Activated CD8-positive, alpha-beta memory T cell treated with anti-CD3 and anti-CD28 coated beads, Interleukin-2, amount 10 ng/mL, durations not matched to agents 7 days and 5 days (primary cell): ENCODE data around the gene TMEM222. TPM values are rescaled to one million over a fixed set of nuclear protein-coding genes. Genes with fewer than 3 reads are reported as not detected.

Experiments
- ATAC-seq: fragments of 150-1000 bp; cut with Tn5 transposase; one replicate; pipeline ENCODE4 v1.10.0; 2021; ENCODE audit warnings: moderate library complexity
- CTCF ChIA-PET: fragments of 350-600 bp; sonication (Branson Sonifier 250); formaldehyde crosslinking; loops from one replicate; lab custom pipeline; 2021; ENCODE audit warnings: antibody characterized with exemption; lab: Charles Lee
- DNase-seq: peaks from one replicate; pipeline ENCODE4 v3.0.0-alpha.2; 2020
- H3K27ac Mint-ChIP-seq: one replicate; pipeline ENCODE4 v1.8.0; 2021; ENCODE audit warnings: mild to moderate bottlenecking, mixed read lengths
- H3K27me3 Mint-ChIP-seq: one replicate; pipeline ENCODE4 v1.8.0; 2021; ENCODE audit warnings: mixed read lengths
- H3K36me3 Mint-ChIP-seq: one replicate; pipeline ENCODE4 v1.8.0; 2021; ENCODE audit warnings: mild to moderate bottlenecking, mixed read lengths
- H3K4me1 Mint-ChIP-seq: one replicate; pipeline ENCODE4 v1.8.0; 2021; ENCODE audit warnings: mixed read lengths
- H3K4me3 Mint-ChIP-seq: one replicate; pipeline ENCODE4 v1.8.0; 2021; ENCODE audit warnings: mild to moderate bottlenecking, moderate library complexity, mixed read lengths
- H3K9me3 Mint-ChIP-seq: one replicate; pipeline ENCODE4 v1.8.0; 2022; ENCODE audit warnings: low read depth, mixed read lengths
- total RNA-seq, 2 experiments: library from RNA; stranded (reverse); gene quantifications; one replicate each; pipeline ENCODE4 v1.2.3, GENCODE V29; 2021

TMEM222 gene
- total RNA-seq, 2 experiments from 2014 or later, result 31.0 to 44.2 TPM

- H3K36me3 Mint-ChIP-seq, result no peaks in the 10 kb centered on the region
- ATAC-seq (peak; percentile 58), DNase-seq (peak; percentile 59)
- H3K4me3 Mint-ChIP-seq, result peak within 1 kb of the TSS; percentile 78
- H3K4me1 Mint-ChIP-seq, result peaks cover 26% of the 10 kb centered on the region
- H3K27ac Mint-ChIP-seq, result peak within 1 kb of the TSS; percentile 74
- CTCF ChIA-PET, result interaction anchor here (0.5 to 9.1 kb wide), 31 partner anchors 10 to 557 kb away, joined by 3 to 127 read pairs (median 4); partner anchors contain the start of genes GPR3 and SYTL1
- H3K9me3 Mint-ChIP-seq, result no peaks in the 10 kb centered on the region
- H3K27me3 Mint-ChIP-seq, result peaks cover 7% of the 10 kb centered on the region
Measured at GRCh38 chr1:27366411-27367159, 44.6 kb downstream of the TMEM222 start, which contains the start of gene MAP3K6. TSS of gene MAP3K6 (minus strand) at chr1:27366961. CDS start at chr1:27366597, 364 bp downstream.

GRCh38 chr1:27367160-27367650 lies 45.2 kb downstream of the TMEM222 start:
- Mint-ChIP-seq H3K4me1 (peaks cover 26% of the 10 kb centered on the region), H3K27me3 (peaks cover 7% of the 10 kb centered on the region), H3K4me3 (peak overlapping the region; percentile 48), H3K36me3 (no peaks in the 10 kb centered on the region), H3K27ac (peak overlapping the region; percentile 15), H3K9me3 (no peaks in the 10 kb centered on the region)
- DNase-seq, result no peak
- ATAC-seq, result no peak
- CTCF ChIA-PET, result interaction anchor here (0.5 to 9.1 kb wide), 20 partner anchors 10 to 323 kb away, joined by 3 to 127 read pairs (median 6); partner anchors contain the start of genes GPR3 and SYTL1

- H3K27ac Mint-ChIP-seq, result no peak overlapping the region
- no peak for DNase-seq
- ATAC-seq, result no peak
Measured at GRCh38 chr1:27368869-27369582, 47.1 kb downstream of the TMEM222 start.

GRCh38 chr1:27372022-27372807 lies 50.3 kb downstream of the TMEM222 start:
- Mint-ChIP-seq H3K4me1 (peaks cover 14% of the 10 kb centered on the region), H3K27me3 (peaks cover 4% of the 10 kb centered on the region), H3K36me3 (no peaks in the 10 kb centered on the region), H3K4me3 (no peak overlapping the region), H3K9me3 (no peaks in the 10 kb centered on the region), H3K27ac (no peak overlapping the region)
- ATAC-seq (no peak), DNase-seq (no peak)
- CTCF ChIA-PET, result interaction anchor here (1.1 to 9.1 kb wide), 4 partner anchors 10 to 62 kb away, joined by 3 to 127 read pairs (median 4); no protein-coding TSS in a partner anchor

More at GRCh38 chr1:27368869-27369582, 47.1 kb downstream of the TMEM222 start:
- Mint-ChIP-seq H3K27me3 (peaks cover 7% of the 10 kb centered on the region), H3K36me3 (no peaks in the 10 kb centered on the region), H3K4me3 (no peak overlapping the region), H3K9me3 (no peaks in the 10 kb centered on the region), H3K4me1 (peaks cover 26% of the 10 kb centered on the region)
- CTCF ChIA-PET, result interaction anchor here (0.6 to 9.1 kb wide), 5 partner anchors 12 to 72 kb away, joined by 3 to 127 read pairs (median 7); no protein-coding TSS in a partner anchor

GRCh38 chr1:27372808-27373690 lies 51.1 kb downstream of the TMEM222 start:
- Mint-ChIP-seq H3K36me3 (no peaks in the 10 kb centered on the region), H3K27me3 (peaks cover 3% of the 10 kb centered on the region), H3K27ac (no peak overlapping the region), H3K4me3 (no peak overlapping the region), H3K9me3 (no peaks in the 10 kb centered on the region), H3K4me1 (peaks cover 9% of the 10 kb centered on the region)
- ATAC-seq (no peak), DNase-seq (no peak)
- CTCF ChIA-PET, result interaction anchor here (1.1 to 9.1 kb wide), 3 partner anchors 11 to 63 kb away, joined by 3 to 127 read pairs (median 4); no protein-coding TSS in a partner anchor

GRCh38 chr1:27374362-27375086 lies 52.6 kb downstream of the TMEM222 start, which contains the start of gene FCN3:
TSS of gene FCN3 (minus strand) at chr1:27374824. CDS start at chr1:27374818, 6 bp downstream.
- Mint-ChIP-seq H3K9me3 (no peaks in the 10 kb centered on the region), H3K36me3 (no peaks in the 10 kb centered on the region), H3K4me3 (no peak within 1 kb of the TSS), H3K4me1 (peaks cover 4% of the 10 kb centered on the region), H3K27me3 (no peaks in the 10 kb centered on the region), H3K27ac (no peak within 1 kb of the TSS)
- CTCF ChIA-PET, result interaction anchor here (0.6 to 1.2 kb wide), 3 partner anchors 13 to 78 kb away, joined by 3 to 4 read pairs (median 4); no protein-coding TSS in a partner anchor
- DNase-seq (no peak), ATAC-seq (no peak)

GRCh38 chr1:27377760-27378495 lies 56.0 kb downstream of the TMEM222 start:
- ATAC-seq, result no peak
- H3K4me1 Mint-ChIP-seq, result no peaks in the 10 kb centered on the region

GRCh38 chr1:27379564-27380122 lies 57.7 kb downstream of the TMEM222 start:
- Mint-ChIP-seq H3K4me3 (no peak overlapping the region), H3K4me1 (no peaks in the 10 kb centered on the region), H3K27ac (no peak overlapping the region), H3K36me3 (no peaks in the 10 kb centered on the region), H3K27me3 (peaks cover 4% of the 10 kb centered on the region), H3K9me3 (no peaks in the 10 kb centered on the region)
- CTCF ChIA-PET, result interaction anchor here (0.5 to 1.1 kb wide), 2 partner anchors 83 to 369 kb away, joined by 3 to 4 read pairs; no protein-coding TSS in a partner anchor
- ATAC-seq (no peak), DNase-seq (no peak)

More at GRCh38 chr1:27377760-27378495, 56.0 kb downstream of the TMEM222 start:
- Mint-ChIP-seq H3K27me3 (peaks cover 4% of the 10 kb centered on the region), H3K9me3 (no peaks in the 10 kb centered on the region), H3K27ac (no peak overlapping the region), H3K4me3 (no peak overlapping the region), H3K36me3 (no peaks in the 10 kb centered on the region)
- CTCF ChIA-PET, result interaction anchor here (0.8 to 1.7 kb wide), 3 partner anchors 12 to 20 kb away, joined by 3 to 4 read pairs (median 4); partner anchors contain the start of gene MAP3K6
- DNase-seq, result no peak

GRCh38 chr1:27380224-27380623 lies 58.3 kb downstream of the TMEM222 start:
- CTCF ChIA-PET, result interaction anchor here (0.8 to 1.1 kb wide), 2 partner anchors 23 to 84 kb away, joined by 3 read pairs; no protein-coding TSS in a partner anchor
- Mint-ChIP-seq H3K4me3 (no peak overlapping the region), H3K27ac (no peak overlapping the region), H3K27me3 (peaks cover 4% of the 10 kb centered on the region), H3K36me3 (no peaks in the 10 kb centered on the region), H3K4me1 (no peaks in the 10 kb centered on the region), H3K9me3 (no peaks in the 10 kb centered on the region)
- DNase-seq (no peak), ATAC-seq (no peak)
